Muscle layer of colon (tissue), 2 donors: ENCODE results near the gene MKLN1.

ENCODE experiments used
- H3K27ac ChIP-seq: one replicate; pipeline ENCODE4 v1.7.0; 2013; ENCODE audit warnings: low read depth, mild to moderate bottlenecking, low read length, moderate library complexity
- H3K27me3 ChIP-seq, 2 donors: one replicate each; pipeline ENCODE4 v1.7.0; 2013; ENCODE audit warnings: low read length in 2 of 2, mild to moderate bottlenecking in 2 of 2; ENCODE audit not compliant: insufficient read depth in 2 of 2, control insufficient read depth in 1 of 2
- H3K36me3 ChIP-seq: one replicate; pipeline ENCODE4 v1.7.0; 2013; ENCODE audit warnings: mild to moderate bottlenecking, low read length; ENCODE audit not compliant: insufficient read depth
- H3K4me1 ChIP-seq: one replicate; pipeline ENCODE4 v1.7.0; 2013; ENCODE audit warnings: mild to moderate bottlenecking, low read length; ENCODE audit not compliant: insufficient read depth
- H3K4me3 ChIP-seq, 2 donors: one replicate each; pipeline ENCODE4 v1.7.0; 2013; ENCODE audit warnings: low read length in 2 of 2, low read depth in 1 of 2, mild to moderate bottlenecking in 1 of 2, moderate library complexity in 1 of 2
- H3K9ac ChIP-seq: one replicate; pipeline ENCODE4 v1.7.0; 2013; ENCODE audit warnings: low read length
- H3K9me3 ChIP-seq: one replicate; pipeline ENCODE4 v1.7.0; 2013; ENCODE audit warnings: mild to moderate bottlenecking, low read length
- donor health status: abdominal sarcoma.
- donor health status: Adenocarcinoma of cecum.

MKLN1 gene

GRCh38 chr7:131357282-131357880 is 29.7 kb downstream of the MKLN1 start:
- no peaks in the 10 kb centered on the region for H3K9me3 ChIP-seq
- H3K27ac ChIP-seq: no peak overlapping the region
- no peaks in the 10 kb centered on the region for H3K27me3 ChIP-seq
- no peak overlapping the region for H3K4me3 ChIP-seq
- no peak overlapping the region for H3K9ac ChIP-seq
- H3K4me1 ChIP-seq: peaks cover 25% of the 10 kb centered on the region
- no peaks in the 10 kb centered on the region for H3K36me3 ChIP-seq

GRCh38 chr7:131358636-131359035 is 31.0 kb downstream of the MKLN1 start:
- Histone ChIP-seq H3K4me1 (peaks cover 32% of the 10 kb centered on the region), H3K9ac (no peak overlapping the region), H3K27ac (no peak overlapping the region)

DNA sequence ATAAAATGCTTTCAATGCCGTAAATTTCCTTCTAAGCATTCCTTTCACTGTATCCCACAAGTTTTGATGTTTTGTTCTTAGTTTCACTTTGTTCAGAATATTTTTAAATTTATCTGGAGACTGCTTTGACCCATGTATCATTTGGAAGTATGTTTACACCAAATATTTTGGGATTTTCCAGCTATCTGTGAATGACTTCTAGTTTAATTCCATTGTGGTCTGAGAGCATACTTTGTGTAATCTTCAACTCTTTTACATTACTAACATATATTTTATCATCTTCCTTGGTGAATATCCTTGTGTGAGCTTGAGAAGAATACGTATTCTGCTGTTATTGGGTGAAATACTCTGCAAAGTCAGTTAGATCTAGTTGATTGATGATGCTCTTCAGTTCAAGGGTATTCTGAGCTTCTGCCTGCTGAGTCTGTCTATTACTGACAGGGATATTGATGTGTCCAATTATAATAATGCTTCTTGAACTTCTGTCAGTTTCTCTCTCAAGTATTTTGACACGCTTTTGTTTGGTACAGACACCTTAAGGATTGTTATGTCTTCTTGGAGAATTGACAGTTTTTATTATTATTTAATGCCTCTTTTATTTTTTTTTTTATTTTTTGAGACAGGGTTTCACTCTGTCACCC is 31.6 kb downstream of the MKLN1 start:
- Histone ChIP-seq H3K36me3 (no peaks in the 10 kb centered on the region), H3K27me3 (no peaks in the 10 kb centered on the region), H3K27ac (no peak overlapping the region), H3K4me1 (peaks cover 34% of the 10 kb centered on the region), H3K4me3 (no peak overlapping the region), H3K9ac (no peak overlapping the region), H3K9me3 (no peaks in the 10 kb centered on the region)

More at GRCh38 chr7:131358636-131359035, 31.0 kb downstream of the MKLN1 start:
- Histone ChIP-seq H3K9me3 (no peaks in the 10 kb centered on the region), H3K4me3 (no peak overlapping the region), H3K27me3 (no peaks in the 10 kb centered on the region), H3K36me3 (no peaks in the 10 kb centered on the region)

GRCh38 chr7:131363719-131364118 is 36.0 kb downstream of the MKLN1 start:
- no peaks in the 10 kb centered on the region for H3K9me3 ChIP-seq
- H3K27ac ChIP-seq: no peak overlapping the region
- peaks cover 34% of the 10 kb centered on the region for H3K4me1 ChIP-seq

GRCh38 chr7:131364767-131365344 is 37.2 kb downstream of the MKLN1 start:
- Histone ChIP-seq H3K27ac (no peak overlapping the region), H3K36me3 (no peaks in the 10 kb centered on the region), H3K9ac (no peak overlapping the region), H3K27me3 (no peaks in the 10 kb centered on the region), H3K9me3 (no peaks in the 10 kb centered on the region), H3K4me1 (peaks cover 27% of the 10 kb centered on the region), H3K4me3 (no peak overlapping the region)

More at GRCh38 chr7:131363719-131364118, 36.0 kb downstream of the MKLN1 start:
- no peaks in the 10 kb centered on the region for H3K36me3 ChIP-seq
- H3K9ac ChIP-seq: no peak overlapping the region
- H3K27me3 ChIP-seq: no peaks in the 10 kb centered on the region
- no peak overlapping the region for H3K4me3 ChIP-seq

DNA sequence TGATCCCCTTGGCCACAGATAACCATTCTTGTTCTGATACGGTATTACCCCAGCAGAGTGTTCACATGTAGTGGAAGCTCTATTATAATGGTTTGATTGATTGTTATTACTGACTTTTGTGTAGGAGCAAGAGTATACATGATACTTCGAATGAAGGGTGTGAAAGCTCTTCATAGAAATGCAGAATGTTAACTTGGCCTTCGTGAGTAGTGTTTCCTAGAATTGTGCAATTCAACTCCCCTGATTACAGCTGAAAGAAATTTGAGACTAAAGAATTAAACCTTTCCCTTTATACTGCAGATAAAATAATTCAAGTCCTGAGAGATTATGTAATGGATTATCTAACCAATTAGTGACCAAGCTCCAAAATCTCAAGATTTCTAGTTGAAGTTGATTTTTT is 38.2 kb downstream of the MKLN1 start:
- Histone ChIP-seq H3K4me3 (no peak overlapping the region), H3K4me1 (peaks cover 33% of the 10 kb centered on the region), H3K9ac (no peak overlapping the region), H3K9me3 (no peaks in the 10 kb centered on the region), H3K27ac (no peak overlapping the region), H3K36me3 (no peaks in the 10 kb centered on the region), H3K27me3 (no peaks in the 10 kb centered on the region)

DNA sequence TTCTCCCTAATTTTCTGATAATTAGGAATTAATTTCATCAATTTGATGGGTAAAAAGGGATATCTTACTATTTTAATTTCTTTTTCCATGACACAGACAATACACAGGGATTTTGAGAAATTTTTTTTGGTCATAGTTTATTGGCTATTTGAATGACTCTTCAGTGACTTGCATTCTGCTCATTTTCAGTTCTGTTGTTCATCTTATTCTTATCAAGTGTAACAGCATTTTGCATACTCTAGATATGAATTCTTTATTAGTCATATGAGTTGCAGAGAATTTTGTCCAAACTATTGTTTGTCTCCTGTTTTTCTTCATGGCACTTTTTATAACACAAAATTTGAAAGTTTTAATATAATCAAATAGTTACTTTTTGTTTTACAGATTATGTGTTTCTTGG is 41.7 kb downstream of the MKLN1 start:
- Histone ChIP-seq H3K9me3 (no peaks in the 10 kb centered on the region), H3K4me3 (no peak overlapping the region), H3K27me3 (no peaks in the 10 kb centered on the region), H3K36me3 (no peaks in the 10 kb centered on the region), H3K27ac (no peak overlapping the region), H3K4me1 (peaks cover 27% of the 10 kb centered on the region), H3K9ac (no peak overlapping the region)

DNA sequence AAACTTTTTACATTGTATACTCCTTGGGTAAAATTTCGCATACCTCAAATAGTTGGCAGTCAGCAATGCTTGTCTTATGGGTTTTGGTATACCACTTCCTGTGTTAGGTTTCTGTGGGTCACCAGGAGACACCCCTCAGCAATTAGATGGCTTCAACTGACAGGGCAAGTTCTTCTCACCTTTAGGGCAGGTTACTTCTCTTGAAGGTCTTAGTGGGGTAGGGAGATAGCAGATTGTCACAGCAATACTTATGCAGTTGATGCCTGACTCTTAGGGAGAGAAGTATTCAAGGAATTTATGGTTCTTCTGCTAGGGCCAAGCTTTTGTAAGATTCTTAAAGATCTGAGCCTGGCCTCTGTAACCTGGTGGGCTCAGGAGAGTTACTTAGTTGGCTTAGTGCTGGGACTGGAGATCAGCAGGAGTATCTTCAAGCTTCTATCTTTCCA is 42.9 kb downstream of the MKLN1 start:
- no peaks in the 10 kb centered on the region for H3K36me3 ChIP-seq
- no peaks in the 10 kb centered on the region for H3K9me3 ChIP-seq
- peaks cover 25% of the 10 kb centered on the region for H3K4me1 ChIP-seq

DNA sequence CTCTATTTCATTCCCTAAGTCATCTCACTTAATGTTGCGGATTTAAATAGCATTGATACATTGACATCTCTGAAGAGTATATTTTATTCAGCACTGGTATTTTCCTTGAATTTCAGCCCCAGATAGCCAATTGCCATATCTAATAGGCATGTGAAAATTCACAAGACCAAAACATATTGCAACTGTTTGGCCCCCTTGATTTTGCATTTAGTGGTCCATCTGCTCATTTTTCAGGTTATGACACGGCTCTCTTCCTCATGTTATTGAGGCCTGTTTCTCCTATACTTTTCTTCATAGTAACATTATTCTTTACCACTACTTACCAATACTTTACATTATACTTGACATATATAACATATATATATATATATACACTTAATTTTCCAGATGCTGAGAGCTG is 43.7 kb downstream of the MKLN1 start:
- Histone ChIP-seq H3K9ac (no peak overlapping the region), H3K27ac (no peak overlapping the region), H3K4me3 (no peak overlapping the region), H3K27me3 (no peaks in the 10 kb centered on the region), H3K36me3 (no peaks in the 10 kb centered on the region), H3K4me1 (peaks cover 25% of the 10 kb centered on the region), H3K9me3 (no peaks in the 10 kb centered on the region)

More for the DNA sequence above, 42.9 kb downstream of the MKLN1 start:
- Histone ChIP-seq H3K27ac (no peak overlapping the region), H3K27me3 (no peaks in the 10 kb centered on the region), H3K4me3 (no peak overlapping the region), H3K9ac (no peak overlapping the region)

DNA sequence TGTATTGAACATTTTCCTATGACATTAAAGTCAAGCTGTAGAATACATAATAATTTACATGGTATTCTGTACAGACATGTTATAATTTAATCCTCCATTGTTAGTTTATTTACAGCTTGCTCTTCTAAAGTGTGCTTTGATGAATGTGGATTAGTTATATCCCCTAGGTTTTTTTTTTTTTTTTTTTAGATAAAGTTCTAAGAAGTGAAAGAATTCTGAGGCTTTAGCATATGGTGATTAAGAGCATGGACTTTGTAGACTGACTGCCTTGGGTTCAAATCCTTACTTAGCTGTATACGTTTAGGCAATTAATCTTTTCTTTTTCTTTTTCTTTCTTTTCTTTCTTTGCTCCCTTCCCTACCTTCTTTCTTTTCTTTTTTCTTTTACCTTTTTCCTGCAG is 44.9 kb downstream of the MKLN1 start:
- no peaks in the 10 kb centered on the region for H3K27me3 ChIP-seq
- no peak overlapping the region for H3K4me3 ChIP-seq
- H3K9ac ChIP-seq: no peak overlapping the region
- no peaks in the 10 kb centered on the region for H3K36me3 ChIP-seq
- no peaks in the 10 kb centered on the region for H3K9me3 ChIP-seq
- H3K27ac ChIP-seq: no peak overlapping the region
- H3K4me1 ChIP-seq: peaks cover 17% of the 10 kb centered on the region

DNA sequence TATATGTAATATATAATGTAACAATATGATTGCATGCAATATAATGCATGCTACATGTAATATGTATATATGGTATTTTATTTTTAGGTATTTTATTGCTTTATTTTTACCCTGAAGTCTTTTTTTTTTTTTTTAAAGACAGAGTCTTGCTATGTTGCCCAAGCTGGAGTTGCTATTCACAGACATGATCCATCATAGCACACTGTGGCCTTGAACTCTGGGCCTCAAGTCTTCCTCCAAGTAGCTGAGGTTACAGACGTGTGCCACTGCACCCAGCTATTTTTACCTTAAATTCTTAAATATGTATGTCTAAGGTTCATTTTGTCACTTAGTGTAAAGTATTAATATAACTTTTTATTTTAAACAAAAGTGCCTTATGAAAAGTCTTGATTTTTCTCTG is 47.1 kb downstream of the MKLN1 start:
- Histone ChIP-seq H3K27me3 (no peaks in the 10 kb centered on the region), H3K9me3 (no peaks in the 10 kb centered on the region), H3K4me1 (peaks cover 16% of the 10 kb centered on the region), H3K4me3 (no peak overlapping the region), H3K9ac (no peak overlapping the region), H3K36me3 (no peaks in the 10 kb centered on the region), H3K27ac (no peak overlapping the region)
